ENCODE data around the gene GPR55. TPM values are rescaled to one million over a fixed set of nuclear protein-coding genes. Genes with fewer than 3 reads are reported as not detected.

GPR55 gene
- total and polyA plus RNA-seq, 10 of the 15 experiments (the other 5 are each of a cell fraction or from before 2014, with no cell fraction given), result 2.1 to 30.1 (median 16.2) TPM

DNA sequence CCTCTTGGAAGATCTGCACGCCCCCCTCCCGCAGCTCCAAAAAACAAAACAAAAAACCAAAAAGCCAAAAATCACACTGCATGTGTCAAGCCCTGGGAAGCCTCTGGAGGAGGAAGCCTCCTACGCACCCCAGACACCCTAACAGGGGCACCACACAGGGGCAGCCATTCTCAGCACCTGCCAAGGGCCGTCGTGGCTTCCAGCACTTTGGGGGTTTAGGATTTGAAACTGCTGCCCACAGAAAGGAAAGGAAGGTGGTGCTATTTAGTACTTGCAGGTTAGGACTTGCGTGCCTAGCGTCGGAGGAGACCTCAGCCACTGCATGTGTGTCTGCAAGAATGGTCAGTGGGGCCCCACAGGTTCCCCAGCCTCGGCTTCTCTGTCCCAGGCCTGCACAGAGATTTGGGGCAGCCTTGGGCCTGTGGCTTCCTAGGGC, 419 bp upstream of the GPR55 start (continued):
- TF ChIP-seq, protein P1, sequence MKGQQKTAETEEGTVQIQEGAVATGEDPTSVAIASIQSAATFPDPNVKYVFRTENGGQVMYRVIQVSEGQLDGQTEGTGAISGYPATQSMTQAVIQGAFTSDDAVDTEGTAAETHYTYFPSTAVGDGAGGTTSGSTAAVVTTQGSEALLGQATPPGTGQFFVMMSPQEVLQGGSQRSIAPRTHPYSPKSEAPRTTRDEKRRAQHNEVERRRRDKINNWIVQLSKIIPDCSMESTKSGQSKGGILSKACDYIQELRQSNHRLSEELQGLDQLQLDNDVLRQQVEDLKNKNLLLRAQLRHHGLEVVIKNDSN (IDR thresholded peaks at IDR 0.05; ENCODE audit: borderline replicate concordance, extremely low read length, insufficient read depth, low read depth, low read length), result no peak
- TF ChIP-seq, protein P2, sequence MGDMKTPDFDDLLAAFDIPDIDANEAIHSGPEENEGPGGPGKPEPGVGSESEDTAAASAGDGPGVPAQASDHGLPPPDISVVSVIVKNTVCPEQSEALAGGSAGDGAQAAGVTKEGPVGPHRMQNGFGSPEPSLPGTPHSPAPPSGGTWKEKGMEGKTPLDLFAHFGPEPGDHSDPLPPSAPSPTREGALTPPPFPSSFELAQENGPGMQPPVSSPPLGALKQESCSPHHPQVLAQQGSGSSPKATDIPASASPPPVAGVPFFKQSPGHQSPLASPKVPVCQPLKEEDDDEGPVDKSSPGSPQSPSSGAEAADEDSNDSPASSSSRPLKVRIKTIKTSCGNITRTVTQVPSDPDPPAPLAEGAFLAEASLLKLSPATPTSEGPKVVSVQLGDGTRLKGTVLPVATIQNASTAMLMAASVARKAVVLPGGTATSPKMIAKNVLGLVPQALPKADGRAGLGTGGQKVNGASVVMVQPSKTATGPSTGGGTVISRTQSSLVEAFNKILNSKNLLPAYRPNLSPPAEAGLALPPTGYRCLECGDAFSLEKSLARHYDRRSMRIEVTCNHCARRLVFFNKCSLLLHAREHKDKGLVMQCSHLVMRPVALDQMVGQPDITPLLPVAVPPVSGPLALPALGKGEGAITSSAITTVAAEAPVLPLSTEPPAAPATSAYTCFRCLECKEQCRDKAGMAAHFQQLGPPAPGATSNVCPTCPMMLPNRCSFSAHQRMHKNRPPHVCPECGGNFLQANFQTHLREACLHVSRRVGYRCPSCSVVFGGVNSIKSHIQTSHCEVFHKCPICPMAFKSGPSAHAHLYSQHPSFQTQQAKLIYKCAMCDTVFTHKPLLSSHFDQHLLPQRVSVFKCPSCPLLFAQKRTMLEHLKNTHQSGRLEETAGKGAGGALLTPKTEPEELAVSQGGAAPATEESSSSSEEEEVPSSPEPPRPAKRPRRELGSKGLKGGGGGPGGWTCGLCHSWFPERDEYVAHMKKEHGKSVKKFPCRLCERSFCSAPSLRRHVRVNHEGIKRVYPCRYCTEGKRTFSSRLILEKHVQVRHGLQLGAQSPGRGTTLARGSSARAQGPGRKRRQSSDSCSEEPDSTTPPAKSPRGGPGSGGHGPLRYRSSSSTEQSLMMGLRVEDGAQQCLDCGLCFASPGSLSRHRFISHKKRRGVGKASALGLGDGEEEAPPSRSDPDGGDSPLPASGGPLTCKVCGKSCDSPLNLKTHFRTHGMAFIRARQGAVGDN (IDR thresholded peaks at IDR 0.05), result no peak; the same call in 1 of the 2 replicates
- TF ChIP-seq IRF4 (IDR thresholded peaks at IDR 0.05; ENCODE audit: low read depth, low read length), result 0 out of 2 replicates have a peak, but pooled peaks have one; percentile 28
- TF ChIP-seq, protein P3, sequence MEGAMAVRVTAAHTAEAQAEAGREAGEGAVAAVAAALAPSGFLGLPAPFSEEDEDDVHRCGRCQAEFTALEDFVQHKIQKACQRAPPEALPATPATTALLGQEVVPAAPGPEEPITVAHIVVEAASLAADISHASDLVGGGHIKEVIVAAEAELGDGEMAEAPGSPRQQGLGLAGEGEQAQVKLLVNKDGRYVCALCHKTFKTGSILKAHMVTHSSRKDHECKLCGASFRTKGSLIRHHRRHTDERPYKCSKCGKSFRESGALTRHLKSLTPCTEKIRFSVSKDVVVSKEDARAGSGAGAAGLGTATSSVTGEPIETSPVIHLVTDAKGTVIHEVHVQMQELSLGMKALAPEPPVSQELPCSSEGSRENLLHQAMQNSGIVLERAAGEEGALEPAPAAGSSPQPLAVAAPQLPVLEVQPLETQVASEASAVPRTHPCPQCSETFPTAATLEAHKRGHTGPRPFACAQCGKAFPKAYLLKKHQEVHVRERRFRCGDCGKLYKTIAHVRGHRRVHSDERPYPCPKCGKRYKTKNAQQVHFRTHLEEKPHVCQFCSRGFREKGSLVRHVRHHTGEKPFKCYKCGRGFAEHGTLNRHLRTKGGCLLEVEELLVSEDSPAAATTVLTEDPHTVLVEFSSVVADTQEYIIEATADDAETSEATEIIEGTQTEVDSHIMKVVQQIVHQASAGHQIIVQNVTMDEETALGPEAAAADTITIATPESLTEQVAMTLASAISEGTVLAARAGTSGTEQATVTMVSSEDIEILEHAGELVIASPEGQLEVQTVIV (IDR thresholded peaks at IDR 0.05; ENCODE audit: borderline replicate concordance, partially characterized antibody), result no peak
- no peak for TF ChIP-seq NFYA (IDR thresholded peaks at IDR 0.05; ENCODE audit: borderline replicate concordance, low read depth, low read length)
- TF ChIP-seq NR2F1 (conservative IDR thresholded peaks at IDR 0.05), result no peak
- no peak for TF ChIP-seq SREBF1 (IDR thresholded peaks at IDR 0.05; ENCODE audit: low read length)
- no peak for TF ChIP-seq GATAD2B (conservative IDR thresholded peaks at IDR 0.05; ENCODE audit: low read depth)
- TF ChIP-seq ZNF207 (IDR thresholded peaks at IDR 0.05; ENCODE audit: borderline replicate concordance), result no peak
- TF ChIP-seq SMARCA5 (IDR thresholded peaks at IDR 0.05), result no peak
- no peak for TF ChIP-seq FOXK2 (IDR thresholded peaks at IDR 0.05)
- no peak for TF ChIP-seq TAF1 (IDR thresholded peaks at IDR 0.05; ENCODE audit: borderline replicate concordance, low read depth, low read length)
- TF ChIP-seq NBN (IDR thresholded peaks at IDR 0.05), result no peak
- TF ChIP-seq, protein P4, sequence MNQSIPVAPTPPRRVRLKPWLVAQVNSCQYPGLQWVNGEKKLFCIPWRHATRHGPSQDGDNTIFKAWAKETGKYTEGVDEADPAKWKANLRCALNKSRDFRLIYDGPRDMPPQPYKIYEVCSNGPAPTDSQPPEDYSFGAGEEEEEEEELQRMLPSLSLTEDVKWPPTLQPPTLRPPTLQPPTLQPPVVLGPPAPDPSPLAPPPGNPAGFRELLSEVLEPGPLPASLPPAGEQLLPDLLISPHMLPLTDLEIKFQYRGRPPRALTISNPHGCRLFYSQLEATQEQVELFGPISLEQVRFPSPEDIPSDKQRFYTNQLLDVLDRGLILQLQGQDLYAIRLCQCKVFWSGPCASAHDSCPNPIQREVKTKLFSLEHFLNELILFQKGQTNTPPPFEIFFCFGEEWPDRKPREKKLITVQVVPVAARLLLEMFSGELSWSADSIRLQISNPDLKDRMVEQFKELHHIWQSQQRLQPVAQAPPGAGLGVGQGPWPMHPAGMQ (IDR thresholded peaks at IDR 0.05; ENCODE audit: borderline replicate concordance), result no peak
- TF ChIP-seq FOS (IDR thresholded peaks at IDR 0.05; ENCODE audit: borderline replicate concordance, extremely low read depth, insufficient read length), result no peak
- no peak for TF ChIP-seq SIX5 (IDR thresholded peaks at IDR 0.05; ENCODE audit: low read depth, low read length, severe bottlenecking)
- TF ChIP-seq BACH1 (IDR thresholded peaks at IDR 0.05; ENCODE audit: borderline replicate concordance), result no peak
- TF ChIP-seq, protein P5, sequence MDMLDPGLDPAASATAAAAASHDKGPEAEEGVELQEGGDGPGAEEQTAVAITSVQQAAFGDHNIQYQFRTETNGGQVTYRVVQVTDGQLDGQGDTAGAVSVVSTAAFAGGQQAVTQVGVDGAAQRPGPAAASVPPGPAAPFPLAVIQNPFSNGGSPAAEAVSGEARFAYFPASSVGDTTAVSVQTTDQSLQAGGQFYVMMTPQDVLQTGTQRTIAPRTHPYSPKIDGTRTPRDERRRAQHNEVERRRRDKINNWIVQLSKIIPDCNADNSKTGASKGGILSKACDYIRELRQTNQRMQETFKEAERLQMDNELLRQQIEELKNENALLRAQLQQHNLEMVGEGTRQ (IDR thresholded peaks at IDR 0.05; ENCODE audit: borderline replicate concordance, low read depth, low read length), result no peak
- TF ChIP-seq NR2C2 (IDR thresholded peaks at IDR 0.05; ENCODE audit: borderline replicate concordance, control insufficient read depth, insufficient read length, low read depth), result no peak
- no peak for TF ChIP-seq GABPA (IDR thresholded peaks at IDR 0.05; ENCODE audit: low read depth)
- TF ChIP-seq ESRRA (IDR thresholded peaks at IDR 0.05; ENCODE audit: low read length), result no peak
- peak; percentile 72; the same call in 1 of the 2 replicates for TF ChIP-seq MXI1 (IDR thresholded peaks at IDR 0.05; ENCODE audit: low read depth, low read length)
- no peak for TF ChIP-seq MTA2 (IDR thresholded peaks at IDR 0.05; ENCODE audit: low read depth)
